Memory B cell (primary cell): Measurements from ENCODE around the gene RUNX2.
"Not testable (repeated sequence)": the region's sequence is repeated elsewhere in the genome, so short reads cannot be mapped to it uniquely, and the experiment has no call there.

Source experiments
- ATAC-seq: fragments of 150-1000 bp; cut with Tn5 transposase; 2 replicates; pipeline ENCODE4 v1.10.0; 2021; ENCODE audit warnings: low read depth, mild to moderate bottlenecking, moderate library complexity
- DNase-seq, 2 donors: peaks; one replicate each; pipeline ENCODE4 v3.0.0; 2022; ENCODE audit warnings: low spot score in 2 of 2
- H3K27ac Mint-ChIP-seq: one replicate; pipeline ENCODE4 v1.8.0; 2022; ENCODE audit warnings: mild to moderate bottlenecking, moderate library complexity, mixed read lengths
- H3K27me3 Mint-ChIP-seq: one replicate; pipeline ENCODE4 v1.8.0; 2022; ENCODE audit warnings: mixed read lengths
- H3K36me3 Mint-ChIP-seq: one replicate; pipeline ENCODE4 v1.8.0; 2022; ENCODE audit warnings: mild to moderate bottlenecking, mixed read lengths
- H3K4me1 Mint-ChIP-seq: one replicate; pipeline ENCODE4 v1.8.0; 2022; ENCODE audit warnings: mixed read lengths
- H3K4me3 Mint-ChIP-seq: one replicate; pipeline ENCODE4 v1.8.0; 2022; ENCODE audit warnings: mild to moderate bottlenecking, moderate library complexity, mixed read lengths
- H3K9me3 Mint-ChIP-seq: one replicate; pipeline ENCODE4 v1.8.0; 2022; ENCODE audit warnings: mixed read lengths

The RUNX2 gene

DNA sequence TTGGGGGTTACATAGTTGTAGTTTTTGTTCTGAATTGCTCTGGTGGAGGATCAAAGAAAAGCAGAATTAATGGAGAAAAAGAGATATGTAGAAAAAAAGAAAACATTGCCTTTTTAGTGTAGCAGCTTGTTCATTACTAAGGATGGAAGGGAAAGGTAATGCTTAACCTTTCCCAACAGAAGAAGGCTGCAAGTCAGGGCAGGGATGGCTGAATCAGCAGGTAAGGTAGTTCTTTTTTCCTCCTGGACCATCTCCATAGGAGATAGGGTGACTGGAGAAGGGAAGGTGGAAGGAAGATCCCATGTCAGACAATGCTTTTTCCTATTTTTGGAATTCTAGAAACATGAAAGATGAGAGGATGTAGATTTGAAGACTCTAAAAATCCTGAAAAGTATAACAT lies 129.0 kb downstream of the RUNX2 start:
- no peaks in the 10 kb centered on the region for H3K9me3 Mint-ChIP-seq
- no peak overlapping the region for H3K4me3 Mint-ChIP-seq
- H3K27ac Mint-ChIP-seq: no peak overlapping the region

DNA sequence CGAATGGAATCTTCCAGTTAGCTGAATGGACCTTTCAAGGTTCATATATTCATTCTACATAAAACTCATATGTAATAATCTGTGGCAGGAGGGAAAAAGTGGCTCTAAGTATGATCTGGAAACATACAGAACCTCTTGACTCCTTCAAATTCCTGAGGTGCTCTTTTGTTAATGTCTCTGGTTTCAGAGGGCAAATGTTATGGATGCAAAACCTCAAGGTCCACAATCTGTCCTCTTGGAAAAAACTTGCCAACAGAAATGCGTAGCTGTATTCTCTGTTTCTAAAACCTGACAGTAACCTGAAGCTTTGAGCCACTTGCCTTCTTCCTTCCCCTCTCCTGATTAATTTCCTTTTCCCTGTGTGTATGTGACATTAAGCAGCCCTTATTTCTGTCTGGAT lies 130.5 kb downstream of the RUNX2 start:
- Mint-ChIP-seq H3K4me3 (no peak overlapping the region), H3K27ac (no peak overlapping the region), H3K4me1 (no peaks in the 10 kb centered on the region), H3K27me3 (no peaks in the 10 kb centered on the region), H3K36me3 (no peaks in the 10 kb centered on the region), H3K9me3 (no peaks in the 10 kb centered on the region)
- DNase-seq: no peak
- no peak for ATAC-seq

More for the DNA sequence above, 129.0 kb downstream of the RUNX2 start:
- DNase-seq (no peak), ATAC-seq (no peak)
- H3K27me3 Mint-ChIP-seq: no peaks in the 10 kb centered on the region
- no peaks in the 10 kb centered on the region for H3K4me1 Mint-ChIP-seq
- no peaks in the 10 kb centered on the region for H3K36me3 Mint-ChIP-seq

DNA sequence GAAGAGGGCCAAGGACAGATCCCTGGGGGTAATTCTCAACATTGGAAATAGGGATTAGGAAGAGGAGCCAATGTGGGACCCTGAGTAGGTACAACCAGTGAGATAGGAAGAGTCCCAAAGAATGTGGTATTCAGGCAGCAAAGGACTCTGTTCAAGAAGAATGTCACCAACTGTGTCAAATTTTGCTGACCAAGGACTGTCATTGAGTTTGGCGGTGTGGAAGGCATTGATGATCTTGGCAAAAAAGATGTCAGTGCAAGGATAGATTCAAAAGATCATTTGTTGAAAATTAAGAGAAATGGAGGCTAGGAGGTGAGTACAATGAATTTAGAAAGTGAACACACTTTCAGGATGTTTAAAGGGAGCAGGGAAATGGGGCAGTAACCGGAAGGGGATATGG lies 132.0 kb downstream of the RUNX2 start:
- H3K4me3 Mint-ChIP-seq: no peak overlapping the region
- H3K27ac Mint-ChIP-seq: no peak overlapping the region
- DNase-seq (no peak), ATAC-seq (no peak)
- H3K36me3 Mint-ChIP-seq: no peaks in the 10 kb centered on the region
- H3K27me3 Mint-ChIP-seq: no peaks in the 10 kb centered on the region
- H3K9me3 Mint-ChIP-seq: no peaks in the 10 kb centered on the region
- no peaks in the 10 kb centered on the region for H3K4me1 Mint-ChIP-seq

DNA sequence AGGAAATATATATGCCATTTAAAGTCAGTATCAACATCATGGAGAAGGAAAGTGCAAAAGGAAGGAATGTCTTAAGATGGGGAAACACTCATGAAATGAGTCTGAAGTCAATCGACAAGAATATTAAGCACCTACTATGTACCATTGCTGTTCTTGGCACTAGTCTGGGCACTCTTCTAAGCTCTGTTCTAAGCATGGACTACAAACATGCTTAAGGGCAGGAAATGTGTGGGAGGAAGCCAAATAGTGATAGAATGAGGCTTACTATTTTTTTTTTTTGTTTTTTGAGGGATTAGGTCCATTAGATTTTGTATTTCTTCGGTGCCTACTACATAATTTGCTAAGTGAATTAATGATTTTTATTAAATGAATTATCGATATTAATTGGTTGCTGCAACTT lies 133.4 kb downstream of the RUNX2 start:
- Mint-ChIP-seq H3K4me1 (no peaks in the 10 kb centered on the region), H3K27ac (no peak overlapping the region), H3K36me3 (no peaks in the 10 kb centered on the region), H3K4me3 (no peak overlapping the region), H3K27me3 (no peaks in the 10 kb centered on the region), H3K9me3 (no peaks in the 10 kb centered on the region)
- ATAC-seq: no peak
- DNase-seq: no peak

DNA sequence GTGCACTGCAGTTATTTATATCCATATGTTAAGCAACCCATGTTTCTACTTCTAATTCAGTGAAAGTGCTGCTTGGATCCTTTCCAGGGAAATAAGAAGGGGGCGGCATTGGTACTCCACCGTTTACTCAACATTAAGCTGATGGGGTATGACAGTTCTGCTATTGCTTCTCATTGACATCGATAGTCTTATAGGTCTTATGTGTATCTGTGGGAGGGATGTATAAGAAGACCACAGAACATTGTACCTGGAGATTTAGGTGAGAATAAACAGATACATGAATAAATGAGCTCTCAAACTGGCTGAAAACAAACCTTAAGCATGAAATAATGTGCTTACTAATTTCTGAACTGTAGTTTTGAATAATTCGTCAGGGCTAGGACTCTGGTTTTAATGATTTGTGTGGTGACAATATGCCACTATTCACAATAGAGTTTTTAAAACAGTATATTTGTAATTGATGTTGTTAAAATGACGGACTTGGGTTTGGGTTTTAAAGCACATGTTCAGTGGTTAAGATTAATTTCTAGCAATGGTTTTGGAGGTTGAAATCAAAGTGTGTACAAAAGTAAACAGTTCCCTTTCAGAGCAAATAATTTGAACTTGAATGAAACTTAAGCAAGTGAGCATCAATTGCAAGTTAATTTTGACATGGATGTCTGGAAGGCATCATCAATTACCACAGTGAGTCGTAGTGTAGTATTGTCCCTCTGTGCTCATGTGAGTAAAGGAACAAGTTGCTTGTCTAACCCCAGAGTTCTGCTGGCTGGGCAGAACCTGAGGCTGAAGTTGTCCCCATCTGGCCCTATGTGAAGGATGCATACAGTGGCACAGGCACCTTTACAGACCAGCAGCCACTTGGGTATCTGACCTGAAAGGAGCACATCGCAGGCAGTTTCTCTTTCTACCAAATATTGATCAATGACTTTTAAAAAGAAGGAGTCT lies 134.3 kb downstream of the RUNX2 start:
- Mint-ChIP-seq H3K9me3 (no peaks in the 10 kb centered on the region), H3K4me3 (no peak overlapping the region), H3K27me3 (no peaks in the 10 kb centered on the region), H3K36me3 (no peaks in the 10 kb centered on the region), H3K27ac (no peak overlapping the region), H3K4me1 (no peaks in the 10 kb centered on the region)
- no peak for ATAC-seq
- no peak for DNase-seq

DNA sequence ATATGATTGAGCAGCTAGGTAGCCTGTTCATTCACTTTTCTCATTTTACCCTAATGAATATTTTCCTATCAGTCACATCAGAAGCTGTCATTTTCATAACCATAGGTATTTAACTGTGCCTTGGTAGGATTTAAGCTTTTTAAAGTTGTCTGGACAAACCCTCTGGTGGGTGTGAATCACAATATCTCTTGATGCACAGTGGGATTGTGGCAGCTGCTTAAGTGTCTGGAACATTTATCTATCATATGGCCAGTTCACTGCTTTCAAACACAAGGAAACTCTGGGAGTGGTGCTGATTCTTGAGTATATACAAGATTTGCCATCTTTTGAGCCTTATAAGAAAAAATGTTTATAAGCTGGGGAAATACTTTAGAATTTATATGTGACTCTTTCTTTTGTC lies 136.6 kb downstream of the RUNX2 start:
- no peaks in the 10 kb centered on the region for H3K4me1 Mint-ChIP-seq
- no peaks in the 10 kb centered on the region for H3K36me3 Mint-ChIP-seq
- no peak overlapping the region for H3K4me3 Mint-ChIP-seq
- no peak overlapping the region for H3K27ac Mint-ChIP-seq
- no peak for DNase-seq
- ATAC-seq: no peak
- no peaks in the 10 kb centered on the region for H3K9me3 Mint-ChIP-seq
- H3K27me3 Mint-ChIP-seq: no peaks in the 10 kb centered on the region

DNA sequence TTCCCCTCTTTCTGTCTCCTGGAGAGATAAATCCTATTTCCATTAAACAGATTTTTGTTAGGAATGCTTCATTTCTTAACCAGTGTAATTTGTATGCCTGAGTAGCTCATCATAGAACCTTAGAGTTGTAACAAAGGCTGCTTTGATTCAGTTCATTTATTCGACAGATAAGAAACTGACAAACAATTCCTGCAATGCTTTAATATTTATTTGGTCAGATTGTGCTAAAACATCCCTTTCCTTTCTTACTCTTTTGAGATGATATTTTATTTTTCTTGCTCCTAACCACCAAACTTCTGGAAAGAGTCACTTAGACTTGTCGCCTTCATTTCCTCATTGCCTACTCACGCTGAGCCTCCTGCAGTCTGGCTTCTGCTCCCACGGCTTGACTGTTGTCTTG lies 138.6 kb downstream of the RUNX2 start:
- Mint-ChIP-seq H3K27me3 (no peaks in the 10 kb centered on the region), H3K36me3 (no peaks in the 10 kb centered on the region), H3K9me3 (no peaks in the 10 kb centered on the region), H3K4me3 (no peak overlapping the region), H3K27ac (no peak overlapping the region), H3K4me1 (no peaks in the 10 kb centered on the region)
- DNase-seq (no peak), ATAC-seq (no peak)

DNA sequence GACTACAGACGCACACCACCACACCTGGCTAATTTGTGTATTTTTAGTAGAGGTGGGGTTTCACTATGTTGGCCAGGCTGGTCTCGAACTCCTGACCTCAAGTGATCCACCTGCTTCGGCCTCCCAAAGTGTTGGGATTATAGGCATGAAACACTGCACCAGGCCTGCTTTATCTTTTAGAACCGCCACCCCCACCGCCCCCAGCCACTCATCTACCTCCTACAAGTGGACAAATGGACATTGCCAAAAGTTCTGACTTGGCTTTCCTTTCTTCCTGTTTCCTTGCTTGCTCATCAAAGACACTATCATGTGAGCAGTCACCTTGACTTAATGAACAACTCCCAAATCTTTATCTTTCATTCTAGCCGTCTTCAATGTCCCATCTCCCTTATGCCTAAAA lies 139.3 kb downstream of the RUNX2 start:
- not testable (repeated sequence) for H3K27me3 Mint-ChIP-seq, ATAC-seq, H3K36me3 Mint-ChIP-seq, H3K4me3 Mint-ChIP-seq, H3K27ac Mint-ChIP-seq, H3K4me1 Mint-ChIP-seq, DNase-seq, H3K9me3 Mint-ChIP-seq

DNA sequence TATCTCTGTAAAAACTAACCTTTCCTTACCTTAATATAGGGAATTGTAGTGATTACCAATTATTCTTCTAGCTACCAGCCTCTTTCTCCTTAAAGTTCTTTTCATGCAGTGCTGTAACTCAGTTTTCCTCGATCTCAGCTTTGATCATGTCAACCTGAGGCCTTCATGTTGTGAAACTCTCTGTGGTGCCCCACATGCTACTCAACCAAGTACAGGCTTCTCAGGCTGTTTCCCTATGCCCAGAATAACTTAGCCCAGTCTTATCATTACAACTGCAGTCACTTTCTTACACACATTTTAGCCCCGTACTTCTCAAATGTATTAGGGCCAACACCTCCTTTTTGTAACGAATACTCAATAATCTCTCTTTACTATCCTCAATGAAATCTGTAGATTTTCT lies 139.7 kb downstream of the RUNX2 start:
- Mint-ChIP-seq H3K4me3 (no peak overlapping the region), H3K27ac (no peak overlapping the region), H3K36me3 (no peaks in the 10 kb centered on the region), H3K27me3 (no peaks in the 10 kb centered on the region), H3K9me3 (no peaks in the 10 kb centered on the region), H3K4me1 (no peaks in the 10 kb centered on the region)
- no peak for ATAC-seq
- no peak for DNase-seq

DNA sequence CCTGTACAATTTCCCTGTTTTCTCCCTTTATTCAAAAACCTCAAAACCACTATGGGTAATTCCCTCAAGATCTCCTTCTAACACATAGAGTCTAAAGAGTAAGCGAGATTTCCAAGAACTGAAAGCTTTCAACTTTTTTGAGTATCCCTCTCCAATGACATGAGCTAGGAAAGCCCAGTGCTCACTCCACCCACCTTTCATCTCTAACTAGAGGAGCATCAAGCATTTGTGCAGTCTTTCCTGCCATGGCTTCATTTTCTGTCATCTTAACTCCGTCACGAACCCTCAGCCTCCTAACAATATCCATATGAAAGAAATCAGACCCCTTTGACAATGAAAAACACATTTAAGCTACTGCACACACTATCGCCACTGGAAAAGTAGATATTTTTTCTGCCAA lies 141.5 kb downstream of the RUNX2 start:
- H3K36me3 Mint-ChIP-seq: no peaks in the 10 kb centered on the region
- H3K4me1 Mint-ChIP-seq: no peaks in the 10 kb centered on the region
- no peaks in the 10 kb centered on the region for H3K27me3 Mint-ChIP-seq
- H3K27ac Mint-ChIP-seq: no peak overlapping the region
- DNase-seq (no peak), ATAC-seq (no peak)
- no peak overlapping the region for H3K4me3 Mint-ChIP-seq
- H3K9me3 Mint-ChIP-seq: no peaks in the 10 kb centered on the region

DNA sequence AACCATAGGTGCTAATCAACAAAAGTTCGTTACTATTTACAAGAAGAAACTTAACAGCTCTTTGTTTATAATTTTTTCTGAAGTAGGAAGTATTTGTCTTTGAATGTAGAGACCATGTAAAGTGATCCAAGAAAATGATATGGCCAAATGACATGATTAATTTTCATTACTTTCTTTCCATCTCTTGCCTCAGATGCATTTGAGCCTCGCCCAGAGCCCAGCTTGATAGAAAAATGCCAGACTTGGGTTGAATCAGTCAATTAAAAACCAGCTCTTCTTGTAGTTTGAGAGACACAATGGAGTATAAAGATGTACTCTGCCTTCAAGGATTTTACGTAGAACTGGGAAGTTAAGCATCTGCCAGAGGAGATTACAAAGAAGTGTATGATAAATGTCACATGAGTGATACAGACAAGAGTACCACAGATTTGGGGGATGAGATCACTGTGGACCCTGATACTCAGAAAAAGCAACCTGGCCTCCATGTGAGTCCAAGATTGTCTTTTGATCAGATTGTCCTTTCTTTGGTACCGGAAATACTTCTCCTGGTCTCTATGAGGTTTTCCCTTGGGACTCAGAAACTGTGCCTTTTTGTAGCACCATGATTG lies 142.1 kb downstream of the RUNX2 start:
- H3K4me3 Mint-ChIP-seq: no peak overlapping the region
- H3K36me3 Mint-ChIP-seq: no peaks in the 10 kb centered on the region
- H3K27me3 Mint-ChIP-seq: no peaks in the 10 kb centered on the region
- H3K27ac Mint-ChIP-seq: no peak overlapping the region
- ATAC-seq (no peak), DNase-seq (no peak)
- H3K9me3 Mint-ChIP-seq: no peaks in the 10 kb centered on the region
- H3K4me1 Mint-ChIP-seq: no peaks in the 10 kb centered on the region

DNA sequence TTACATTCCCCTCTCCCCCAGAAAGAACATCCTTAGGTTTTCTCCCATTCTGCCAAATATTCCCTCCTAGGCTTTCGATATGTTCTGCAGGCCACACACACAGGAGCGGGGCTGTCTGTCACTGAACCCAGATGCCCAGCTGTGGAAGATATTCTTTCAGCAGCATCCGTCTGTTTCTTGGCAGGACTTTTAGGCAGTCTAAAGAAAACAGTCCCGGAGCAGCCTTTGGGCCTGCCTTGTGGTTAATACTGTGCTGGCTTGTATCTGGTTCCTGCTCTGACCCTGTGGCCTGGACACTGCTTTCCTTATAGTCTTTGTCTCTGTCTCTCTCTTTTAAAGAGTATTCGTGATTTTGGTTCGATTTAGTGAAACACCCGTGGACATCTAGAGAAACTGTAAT lies 144.3 kb downstream of the RUNX2 start:
- ATAC-seq: no peak

DNA sequence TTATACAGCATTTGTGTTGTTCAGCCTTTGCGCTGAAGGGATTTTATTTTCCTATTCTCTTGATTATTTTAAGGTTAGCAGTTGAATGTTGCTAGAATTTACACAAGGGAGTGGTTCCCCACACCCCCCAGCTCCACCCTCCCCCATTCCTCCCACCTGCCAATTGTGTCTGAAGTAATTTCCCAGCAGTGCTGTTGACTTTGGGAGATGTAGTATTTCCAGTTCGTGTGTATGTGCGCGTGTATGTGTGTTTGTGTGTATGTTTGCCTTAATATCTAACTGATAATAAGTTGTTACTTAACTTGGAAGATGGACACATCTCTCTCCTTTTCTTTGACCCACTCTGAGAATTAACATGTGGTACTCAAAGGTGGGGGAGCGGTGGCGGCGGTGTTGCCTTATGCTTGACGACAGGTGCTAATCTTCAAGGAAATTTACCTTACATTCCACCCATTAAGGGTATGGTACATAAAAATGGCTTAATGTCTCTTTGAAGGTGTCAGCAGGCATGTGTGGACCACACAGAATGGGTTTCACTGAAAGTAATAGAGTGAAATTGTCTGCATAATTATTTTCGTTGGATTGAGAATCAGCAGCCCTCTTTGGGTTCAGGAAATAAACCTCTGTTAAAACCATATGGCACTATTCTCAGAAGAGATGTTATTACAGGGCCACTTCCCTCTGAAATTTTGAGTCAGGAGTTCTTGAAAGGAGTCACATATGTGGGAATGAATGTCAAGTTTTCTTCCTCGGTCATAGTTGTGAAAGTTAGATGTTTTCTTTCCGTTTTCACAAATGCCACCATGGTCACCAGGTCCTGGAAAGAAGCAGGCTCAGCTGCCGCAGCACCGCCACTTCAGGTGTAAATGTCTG lies 145.2 kb downstream of the RUNX2 start:
- DNase-seq (no peak), ATAC-seq (no peak)
- Mint-ChIP-seq H3K36me3 (no peaks in the 10 kb centered on the region), H3K4me3 (no peak overlapping the region), H3K27ac (no peak overlapping the region), H3K4me1 (no peaks in the 10 kb centered on the region), H3K27me3 (no peaks in the 10 kb centered on the region), H3K9me3 (no peaks in the 10 kb centered on the region)

More for the DNA sequence above, 144.3 kb downstream of the RUNX2 start:
- no peak for DNase-seq
- no peaks in the 10 kb centered on the region for H3K4me1 Mint-ChIP-seq
- no peaks in the 10 kb centered on the region for H3K36me3 Mint-ChIP-seq
- no peaks in the 10 kb centered on the region for H3K27me3 Mint-ChIP-seq
- H3K27ac Mint-ChIP-seq: no peak overlapping the region
- H3K4me3 Mint-ChIP-seq: no peak overlapping the region
- no peaks in the 10 kb centered on the region for H3K9me3 Mint-ChIP-seq

DNA sequence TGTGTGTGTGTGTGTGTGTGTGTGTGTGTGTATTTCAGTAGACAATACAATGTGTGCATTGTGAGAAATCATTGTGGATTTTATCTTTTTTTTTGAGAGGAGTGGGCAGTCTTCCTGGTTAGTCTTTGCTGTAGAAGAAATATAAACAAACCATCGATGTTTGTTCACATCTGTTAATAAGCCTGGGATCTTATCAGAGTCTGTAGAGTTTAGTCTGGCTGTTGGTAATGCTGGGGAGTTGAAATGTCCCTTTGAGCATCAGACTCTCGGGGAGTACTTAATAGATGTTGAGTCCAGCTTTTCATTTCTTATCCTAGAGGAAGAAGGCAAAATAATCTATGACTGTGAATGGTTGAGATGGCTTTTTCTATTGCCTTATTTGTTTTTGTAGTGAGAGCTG lies 146.2 kb downstream of the RUNX2 start:
- ATAC-seq (no peak), DNase-seq (no peak)
- Mint-ChIP-seq H3K4me1 (no peaks in the 10 kb centered on the region), H3K4me3 (no peak overlapping the region), H3K36me3 (no peaks in the 10 kb centered on the region), H3K9me3 (no peaks in the 10 kb centered on the region), H3K27me3 (no peaks in the 10 kb centered on the region), H3K27ac (no peak overlapping the region)
